ENCODE measurements around the gene TENM3.

The TENM3 gene

DNA sequence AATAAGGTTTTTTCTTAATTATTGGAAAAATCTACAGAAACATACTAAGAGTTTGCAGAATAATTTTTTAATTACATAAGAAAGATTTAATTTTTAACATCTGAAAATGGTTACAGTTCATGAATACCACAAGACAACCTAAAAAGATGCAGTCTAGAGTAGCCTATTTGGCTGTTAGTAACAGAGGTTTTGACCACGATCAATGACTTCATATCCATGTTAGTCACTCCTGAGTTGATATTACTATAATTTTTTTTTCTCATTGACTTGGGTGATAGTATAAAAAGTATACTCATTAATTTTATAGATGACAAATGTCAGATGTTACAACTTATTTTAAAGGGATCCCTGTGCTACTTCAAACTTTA, 401.5 kb downstream of the TENM3 start:
- ChIA-PET CTCF (no interaction called here), POLR2A (no interaction called here)
- DNase-seq (ENCODE audit: extremely low spot score): no peak
- TF ChIP-seq, protein P1, sequence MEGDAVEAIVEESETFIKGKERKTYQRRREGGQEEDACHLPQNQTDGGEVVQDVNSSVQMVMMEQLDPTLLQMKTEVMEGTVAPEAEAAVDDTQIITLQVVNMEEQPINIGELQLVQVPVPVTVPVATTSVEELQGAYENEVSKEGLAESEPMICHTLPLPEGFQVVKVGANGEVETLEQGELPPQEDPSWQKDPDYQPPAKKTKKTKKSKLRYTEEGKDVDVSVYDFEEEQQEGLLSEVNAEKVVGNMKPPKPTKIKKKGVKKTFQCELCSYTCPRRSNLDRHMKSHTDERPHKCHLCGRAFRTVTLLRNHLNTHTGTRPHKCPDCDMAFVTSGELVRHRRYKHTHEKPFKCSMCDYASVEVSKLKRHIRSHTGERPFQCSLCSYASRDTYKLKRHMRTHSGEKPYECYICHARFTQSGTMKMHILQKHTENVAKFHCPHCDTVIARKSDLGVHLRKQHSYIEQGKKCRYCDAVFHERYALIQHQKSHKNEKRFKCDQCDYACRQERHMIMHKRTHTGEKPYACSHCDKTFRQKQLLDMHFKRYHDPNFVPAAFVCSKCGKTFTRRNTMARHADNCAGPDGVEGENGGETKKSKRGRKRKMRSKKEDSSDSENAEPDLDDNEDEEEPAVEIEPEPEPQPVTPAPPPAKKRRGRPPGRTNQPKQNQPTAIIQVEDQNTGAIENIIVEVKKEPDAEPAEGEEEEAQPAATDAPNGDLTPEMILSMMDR (IDR thresholded peaks at IDR 0.05; ENCODE audit: control extremely low read depth, extremely low read depth, low read depth, missing control alignments): no peak

DNA sequence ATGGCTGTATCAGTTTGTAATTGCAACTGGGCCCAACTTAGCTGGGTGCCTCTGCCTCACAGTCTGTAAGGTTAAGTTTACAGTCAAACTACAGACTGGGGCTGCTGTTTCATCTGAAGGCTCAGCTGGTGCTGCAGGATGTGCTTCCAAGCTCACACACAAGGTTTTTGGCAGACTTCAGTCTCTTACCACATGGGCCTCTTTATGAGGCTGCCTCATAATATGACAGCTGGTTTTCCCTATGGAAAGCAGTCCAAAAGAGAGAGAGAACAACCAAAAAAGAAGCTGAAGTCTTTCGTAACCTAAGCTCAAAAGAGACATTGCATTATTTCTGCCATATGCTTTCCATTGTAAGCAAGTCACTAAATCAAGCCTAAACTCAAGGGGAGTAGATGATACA, 402.3 kb downstream of the TENM3 start:
- TF ChIP-seq, protein P1 (IDR thresholded peaks at IDR 0.05; ENCODE audit: control extremely low read depth, extremely low read depth, low read depth, missing control alignments): no peak
- no peak for DNase-seq (ENCODE audit: extremely low spot score)
- CTCF ChIA-PET: interaction anchor here (0.8 to 1.3 kb wide), 2 partner anchors 15 to 280 kb away, joined by 3 to 4 read pairs; no protein-coding TSS in a partner anchor
- POLR2A ChIA-PET: no interaction called here

DNA sequence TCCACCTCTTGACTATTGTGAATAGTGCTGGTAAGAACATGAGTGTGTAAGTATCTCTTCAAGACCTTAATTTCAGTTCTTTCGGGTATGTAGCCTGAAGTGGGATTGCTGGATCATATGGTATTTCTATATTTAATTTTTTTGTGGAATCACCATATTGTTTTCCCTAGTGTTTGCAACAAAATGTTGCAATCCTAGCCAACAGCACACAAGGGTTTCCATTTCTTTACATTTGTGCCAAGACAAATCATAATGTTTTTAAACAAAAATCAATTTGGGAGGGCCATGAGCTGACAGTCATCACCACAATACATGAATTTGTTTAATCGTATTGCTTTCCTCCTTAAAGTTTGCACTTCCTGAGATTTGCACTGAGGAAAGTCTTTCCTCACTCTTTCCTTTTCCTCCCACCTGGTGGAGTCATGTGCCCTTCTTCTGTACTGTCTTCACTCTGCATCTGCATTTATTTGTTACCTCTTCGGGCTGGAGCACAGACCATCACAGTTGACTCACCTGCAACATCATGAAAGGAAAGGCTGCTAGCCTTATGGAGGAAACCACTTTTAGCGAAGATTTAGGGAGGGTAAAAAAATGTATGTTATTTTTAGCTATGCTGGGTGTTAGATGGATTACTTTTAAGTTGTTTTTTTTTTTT, 404.6 kb downstream of the TENM3 start:
- TF ChIP-seq, protein P1 (IDR thresholded peaks at IDR 0.05; ENCODE audit: control extremely low read depth, extremely low read depth, low read depth, missing control alignments): no peak
- ChIA-PET POLR2A (no interaction called here), CTCF (no interaction called here)
- no peak for DNase-seq (ENCODE audit: extremely low spot score)

DNA sequence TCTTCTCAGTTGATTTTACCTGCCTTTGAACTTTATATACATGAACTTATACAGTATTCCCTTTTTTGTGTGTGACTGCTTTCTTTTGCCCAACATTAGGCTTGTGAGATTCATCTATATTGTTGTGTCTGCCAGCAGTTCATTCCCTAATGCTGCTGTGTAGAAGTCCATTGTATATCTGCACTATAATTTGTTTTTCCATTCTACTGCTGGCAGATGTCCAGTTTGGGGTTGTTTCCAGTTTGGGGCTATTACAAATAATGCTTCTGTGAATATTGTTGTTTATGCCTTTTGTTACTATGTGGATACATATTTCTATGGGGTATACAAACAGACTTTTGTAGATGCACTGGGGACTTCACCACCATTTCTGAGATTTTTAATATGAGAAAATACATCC, 405.6 kb downstream of the TENM3 start:
- ChIA-PET POLR2A (no interaction called here), CTCF (no interaction called here)
- no peak for DNase-seq (ENCODE audit: extremely low spot score)
- TF ChIP-seq, protein P1 (IDR thresholded peaks at IDR 0.05; ENCODE audit: control extremely low read depth, extremely low read depth, low read depth, missing control alignments): no peak

DNA sequence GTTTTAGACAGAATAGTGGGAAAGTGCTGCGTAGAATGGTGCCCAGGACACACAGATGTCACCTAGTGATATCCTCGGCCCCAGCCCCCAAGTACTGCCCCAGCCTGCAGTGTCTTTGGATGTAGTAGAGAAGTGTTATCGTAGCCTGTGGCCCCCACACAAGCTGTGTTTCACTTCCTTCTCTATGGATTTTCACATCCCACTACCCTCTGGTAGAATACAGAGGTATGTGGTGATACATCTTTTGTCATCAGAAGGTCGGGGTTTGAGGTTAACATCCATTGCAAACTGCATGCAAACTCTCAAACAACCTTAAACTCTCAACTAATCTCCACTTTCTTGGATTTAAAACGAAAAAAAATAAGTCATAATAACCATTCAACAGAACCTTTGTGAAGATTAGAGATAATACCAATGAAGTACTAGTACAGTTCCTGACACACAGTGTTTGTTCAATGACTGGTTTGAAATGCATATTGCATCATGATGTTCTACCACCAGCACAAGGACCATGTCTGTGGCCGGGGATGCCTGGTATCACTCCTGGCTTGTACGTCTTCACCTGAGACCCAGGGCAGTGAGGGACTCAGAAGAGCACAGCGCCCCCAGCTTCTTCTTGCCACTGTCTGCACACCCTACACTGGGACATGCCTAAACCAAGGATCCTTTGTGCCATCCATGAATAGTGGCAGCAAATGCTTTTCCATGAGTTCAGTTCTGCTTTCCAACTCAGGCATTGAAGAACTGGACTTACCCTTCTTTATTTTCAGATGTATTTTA, 406.7 kb downstream of the TENM3 start:
- POLR2A ChIA-PET: no interaction called here
- no peak for DNase-seq (ENCODE audit: extremely low spot score)
- CTCF ChIA-PET: no interaction called here
- TF ChIP-seq, protein P1 (IDR thresholded peaks at IDR 0.05; ENCODE audit: control extremely low read depth, extremely low read depth, low read depth, missing control alignments): no peak

DNA sequence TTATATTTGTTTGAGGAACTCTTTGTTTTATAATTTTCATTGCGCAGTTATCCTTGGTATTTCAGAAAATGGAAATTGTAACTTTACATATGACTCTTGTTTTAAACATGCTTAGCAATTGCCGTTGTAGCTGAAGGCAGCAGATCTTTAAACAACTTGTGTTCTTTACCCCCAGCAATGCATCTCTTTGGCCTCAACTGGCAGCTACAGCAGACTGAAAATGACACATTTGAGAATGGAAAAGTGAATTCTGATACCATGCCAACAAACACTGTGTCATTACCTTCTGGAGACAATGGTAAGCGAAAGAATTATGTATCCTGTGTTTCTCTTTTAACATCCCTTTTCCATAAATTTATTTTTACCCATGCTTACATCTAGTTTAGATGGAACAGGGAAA, 410.4 kb downstream of the TENM3 start:
- TF ChIP-seq, protein P1 (IDR thresholded peaks at IDR 0.05; ENCODE audit: control extremely low read depth, extremely low read depth, low read depth, missing control alignments): no peak
- CTCF ChIA-PET: no interaction called here
- no peak for DNase-seq (ENCODE audit: extremely low spot score)
- POLR2A ChIA-PET: no interaction called here

Measured in GM10248 (cell line).